ENCODE results near the gene OR10G4.

OR10G4 gene

DNA sequence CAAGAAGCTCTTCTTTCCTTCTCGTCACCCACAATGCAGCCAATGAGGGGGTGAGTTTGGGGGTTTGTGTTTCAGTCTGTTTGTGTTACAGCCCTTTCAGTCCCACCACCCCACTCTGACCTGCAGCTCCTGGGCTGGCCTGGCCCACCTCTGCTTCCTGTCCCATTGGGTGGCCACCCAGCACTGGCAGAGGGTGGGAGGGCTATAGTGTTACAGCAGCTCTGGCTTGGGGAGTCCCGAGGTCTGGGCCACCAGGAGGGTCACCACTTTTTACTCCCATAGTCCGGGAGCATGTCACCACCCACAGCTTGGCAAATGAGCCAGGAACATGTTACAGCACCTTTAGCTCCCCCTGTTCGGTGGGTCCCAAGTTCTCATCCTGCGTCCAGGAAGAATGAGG lies 33.5 kb upstream of the OR10G4 start:
- TF ChIP-seq TAF1 (IDR thresholded peaks at IDR 0.05; ENCODE audit: low read depth) (no peak), NFIC (IDR thresholded peaks at IDR 0.05) (no peak), TEAD4 (IDR thresholded peaks at IDR 0.05) (no peak), EGR1 (IDR thresholded peaks at IDR 0.05) (no peak), FOXM1 (IDR thresholded peaks at IDR 0.05; ENCODE audit: borderline replicate concordance, low read depth) (no peak), CREB1 (IDR thresholded peaks at IDR 0.05; ENCODE audit: low read depth) (no peak), YY1 (IDR thresholded peaks at IDR 0.05; ENCODE audit: low read depth) (no peak), CEBPB (IDR thresholded peaks at IDR 0.05) (no peak), ZBTB7A (IDR thresholded peaks at IDR 0.05; ENCODE audit: low read depth) (no peak)
- TF ChIP-seq, protein P1, sequence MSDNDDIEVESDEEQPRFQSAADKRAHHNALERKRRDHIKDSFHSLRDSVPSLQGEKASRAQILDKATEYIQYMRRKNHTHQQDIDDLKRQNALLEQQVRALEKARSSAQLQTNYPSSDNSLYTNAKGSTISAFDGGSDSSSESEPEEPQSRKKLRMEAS (IDR thresholded peaks at IDR 0.05) = no peak
- TF ChIP-seq, protein P2, sequence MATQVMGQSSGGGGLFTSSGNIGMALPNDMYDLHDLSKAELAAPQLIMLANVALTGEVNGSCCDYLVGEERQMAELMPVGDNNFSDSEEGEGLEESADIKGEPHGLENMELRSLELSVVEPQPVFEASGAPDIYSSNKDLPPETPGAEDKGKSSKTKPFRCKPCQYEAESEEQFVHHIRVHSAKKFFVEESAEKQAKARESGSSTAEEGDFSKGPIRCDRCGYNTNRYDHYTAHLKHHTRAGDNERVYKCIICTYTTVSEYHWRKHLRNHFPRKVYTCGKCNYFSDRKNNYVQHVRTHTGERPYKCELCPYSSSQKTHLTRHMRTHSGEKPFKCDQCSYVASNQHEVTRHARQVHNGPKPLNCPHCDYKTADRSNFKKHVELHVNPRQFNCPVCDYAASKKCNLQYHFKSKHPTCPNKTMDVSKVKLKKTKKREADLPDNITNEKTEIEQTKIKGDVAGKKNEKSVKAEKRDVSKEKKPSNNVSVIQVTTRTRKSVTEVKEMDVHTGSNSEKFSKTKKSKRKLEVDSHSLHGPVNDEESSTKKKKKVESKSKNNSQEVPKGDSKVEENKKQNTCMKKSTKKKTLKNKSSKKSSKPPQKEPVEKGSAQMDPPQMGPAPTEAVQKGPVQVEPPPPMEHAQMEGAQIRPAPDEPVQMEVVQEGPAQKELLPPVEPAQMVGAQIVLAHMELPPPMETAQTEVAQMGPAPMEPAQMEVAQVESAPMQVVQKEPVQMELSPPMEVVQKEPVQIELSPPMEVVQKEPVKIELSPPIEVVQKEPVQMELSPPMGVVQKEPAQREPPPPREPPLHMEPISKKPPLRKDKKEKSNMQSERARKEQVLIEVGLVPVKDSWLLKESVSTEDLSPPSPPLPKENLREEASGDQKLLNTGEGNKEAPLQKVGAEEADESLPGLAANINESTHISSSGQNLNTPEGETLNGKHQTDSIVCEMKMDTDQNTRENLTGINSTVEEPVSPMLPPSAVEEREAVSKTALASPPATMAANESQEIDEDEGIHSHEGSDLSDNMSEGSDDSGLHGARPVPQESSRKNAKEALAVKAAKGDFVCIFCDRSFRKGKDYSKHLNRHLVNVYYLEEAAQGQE (IDR thresholded peaks at IDR 0.05; ENCODE audit: low read depth) = no peak

DNA sequence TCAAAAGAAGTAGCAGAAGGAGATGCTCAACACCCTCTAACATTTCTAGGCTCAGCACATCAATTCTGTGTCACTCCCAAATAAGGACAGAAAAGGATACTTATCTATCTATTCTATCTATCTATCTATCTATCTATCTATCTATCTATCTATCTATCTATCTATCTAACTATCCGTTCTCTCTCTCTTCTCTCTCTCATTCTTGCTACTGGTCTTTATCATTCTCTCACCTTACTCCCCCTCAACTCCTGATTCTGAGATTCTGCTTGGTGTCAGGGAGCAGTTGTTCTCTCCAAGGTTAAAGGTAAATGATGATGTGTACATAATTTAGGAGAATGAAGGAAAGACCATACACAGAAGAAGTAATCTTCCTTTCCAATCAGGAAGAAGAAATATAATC lies 17.7 kb upstream of the OR10G4 start, which contains the start of gene OR10G6:
TSS of gene OR10G6 (minus strand) at position 43 of the 400 bp plus-strand sequence. CDS start at position 43, 0 bp downstream.
- TF ChIP-seq, protein P1 (IDR thresholded peaks at IDR 0.05) = no peak
- TF ChIP-seq CEBPB (IDR thresholded peaks at IDR 0.05) (no peak), TAF1 (IDR thresholded peaks at IDR 0.05; ENCODE audit: low read depth) (no peak), TCF12 (IDR thresholded peaks at IDR 0.05; ENCODE audit: low read depth) (no peak), NFIC (IDR thresholded peaks at IDR 0.05) (no peak), RAD21 (IDR thresholded peaks at IDR 0.05; ENCODE audit: low read depth) (no peak), TEAD4 (IDR thresholded peaks at IDR 0.05) (no peak), FOXM1 (IDR thresholded peaks at IDR 0.05; ENCODE audit: borderline replicate concordance, low read depth) (no peak), EGR1 (IDR thresholded peaks at IDR 0.05) (no peak), EP300 (IDR thresholded peaks at IDR 0.05; ENCODE audit: borderline replicate concordance) (no peak), ZBTB7A (IDR thresholded peaks at IDR 0.05; ENCODE audit: low read depth) (no peak), YY1 (IDR thresholded peaks at IDR 0.05; ENCODE audit: low read depth) (no peak), CREB1 (IDR thresholded peaks at IDR 0.05; ENCODE audit: low read depth) (no peak)
- TF ChIP-seq, protein P2 (IDR thresholded peaks at IDR 0.05; ENCODE audit: low read depth) = no peak
- TF ChIP-seq, protein P3, sequence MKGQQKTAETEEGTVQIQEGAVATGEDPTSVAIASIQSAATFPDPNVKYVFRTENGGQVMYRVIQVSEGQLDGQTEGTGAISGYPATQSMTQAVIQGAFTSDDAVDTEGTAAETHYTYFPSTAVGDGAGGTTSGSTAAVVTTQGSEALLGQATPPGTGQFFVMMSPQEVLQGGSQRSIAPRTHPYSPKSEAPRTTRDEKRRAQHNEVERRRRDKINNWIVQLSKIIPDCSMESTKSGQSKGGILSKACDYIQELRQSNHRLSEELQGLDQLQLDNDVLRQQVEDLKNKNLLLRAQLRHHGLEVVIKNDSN (IDR thresholded peaks at IDR 0.05) = no peak

DNA sequence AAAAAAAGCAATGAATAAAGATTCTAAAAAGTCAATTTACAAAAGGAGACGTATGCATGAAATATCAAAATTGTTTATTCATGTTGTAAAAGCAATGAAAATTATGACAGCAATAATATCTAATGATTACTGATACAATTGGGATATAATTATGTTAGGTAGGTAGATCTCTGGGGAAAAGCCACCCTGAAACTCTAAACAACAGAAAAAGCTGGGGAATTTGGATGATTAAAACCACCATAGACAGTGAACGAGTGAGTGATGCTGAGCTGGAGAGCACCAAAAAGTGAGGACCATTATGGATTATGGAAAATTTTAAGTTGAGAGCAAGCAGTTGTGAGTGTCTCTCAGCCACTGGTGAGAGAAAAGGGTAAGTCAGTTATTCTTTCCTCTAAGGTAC lies 13.7 kb downstream of the OR10G4 start, which contains the start of gene OR10G8:
TSS of gene OR10G8 (plus strand) at position 301 of the 400 bp plus-strand sequence. CDS start 2,825 bp downstream, outside the sequence.
- no peak for TF ChIP-seq EGR1 (IDR thresholded peaks at IDR 0.05)
- no peak for TF ChIP-seq TAF1 (IDR thresholded peaks at IDR 0.05; ENCODE audit: low read depth)
- no peak for TF ChIP-seq NFIC (IDR thresholded peaks at IDR 0.05)
- TF ChIP-seq, protein P1 (IDR thresholded peaks at IDR 0.05) = no peak
- TF ChIP-seq, protein P3 (IDR thresholded peaks at IDR 0.05) = no peak
- no peak for TF ChIP-seq ZBTB7A (IDR thresholded peaks at IDR 0.05; ENCODE audit: low read depth)
- no peak for TF ChIP-seq CREB1 (IDR thresholded peaks at IDR 0.05; ENCODE audit: low read depth)
- TF ChIP-seq TCF12 (IDR thresholded peaks at IDR 0.05; ENCODE audit: low read depth) = no peak

DNA sequence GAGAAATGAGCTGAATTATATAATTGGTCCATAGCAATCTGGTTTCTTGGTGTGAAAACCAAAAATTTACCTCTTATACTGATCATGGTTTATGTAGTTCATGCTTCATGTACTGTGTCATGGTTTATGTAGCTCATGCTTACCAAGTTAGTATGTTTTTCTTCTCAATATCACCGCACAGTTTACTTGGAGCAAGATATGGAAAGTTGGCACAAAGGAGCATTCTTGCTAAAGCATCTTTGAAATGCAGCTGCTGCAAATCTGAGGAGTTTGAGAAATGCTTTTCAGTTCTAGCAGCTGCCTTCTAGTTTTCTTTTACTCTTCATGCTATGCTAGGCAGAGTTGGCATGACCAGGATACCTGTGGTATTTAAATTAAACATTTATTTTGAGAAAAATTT lies 23.9 kb downstream of the OR10G4 start:
- TF ChIP-seq EP300 (IDR thresholded peaks at IDR 0.05; ENCODE audit: borderline replicate concordance) = no peak
- TF ChIP-seq RAD21 (IDR thresholded peaks at IDR 0.05; ENCODE audit: low read depth) = no peak
- no peak for TF ChIP-seq TEAD4 (IDR thresholded peaks at IDR 0.05)
- TF ChIP-seq YY1 (IDR thresholded peaks at IDR 0.05; ENCODE audit: low read depth) = no peak
- no peak for TF ChIP-seq FOXM1 (IDR thresholded peaks at IDR 0.05; ENCODE audit: borderline replicate concordance, low read depth)
- TF ChIP-seq TAF1 (IDR thresholded peaks at IDR 0.05; ENCODE audit: low read depth) = no peak
- no peak for TF ChIP-seq EGR1 (IDR thresholded peaks at IDR 0.05)
- TF ChIP-seq, protein P1 (IDR thresholded peaks at IDR 0.05) = no peak
- TF ChIP-seq, protein P2 (IDR thresholded peaks at IDR 0.05; ENCODE audit: low read depth) = no peak
- TF ChIP-seq ZBTB7A (IDR thresholded peaks at IDR 0.05; ENCODE audit: low read depth) = no peak
- no peak for TF ChIP-seq TCF12 (IDR thresholded peaks at IDR 0.05; ENCODE audit: low read depth)
- no peak for TF ChIP-seq CREB1 (IDR thresholded peaks at IDR 0.05; ENCODE audit: low read depth)
- no peak for TF ChIP-seq NFIC (IDR thresholded peaks at IDR 0.05)
- no peak for TF ChIP-seq CEBPB (IDR thresholded peaks at IDR 0.05)
- TF ChIP-seq, protein P3 (IDR thresholded peaks at IDR 0.05) = no peak
